Measurements from ENCODE around the gene GP5. TPM values are rescaled to one million over a fixed set of nuclear protein-coding genes. Genes with fewer than 3 reads are reported as not detected.
A peak's percentile ranks its signal among the peaks of the same experiment; 100 is the strongest.

The GP5 gene
- total RNA-seq, 1 donor from 2014 or later, result not detected

DNA sequence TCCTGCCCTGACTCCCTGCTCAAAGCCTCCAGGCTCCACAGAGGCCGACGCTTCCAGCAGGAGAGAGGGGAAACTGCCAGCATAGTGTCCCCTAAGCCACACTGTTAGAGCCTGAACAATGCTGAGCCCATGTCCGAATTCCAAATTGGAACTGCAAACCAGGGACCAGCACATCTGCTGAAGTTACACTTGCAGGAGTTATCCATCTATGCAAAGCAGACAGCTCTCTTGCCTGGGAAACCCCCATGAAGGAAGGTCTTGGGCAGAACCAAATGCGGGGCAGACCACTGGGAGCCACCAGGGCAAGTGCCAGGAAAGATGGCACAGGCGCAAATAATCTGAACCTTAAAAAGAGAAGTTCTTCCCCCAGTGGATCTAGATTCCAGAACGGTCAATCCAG lies 30.1 kb downstream of the GP5 start:
- Histone ChIP-seq H3K4me3 (no peak overlapping the region), H3K27me3 (ENCODE audit: low read depth) (peaks cover 57% of the 10 kb centered on the region), H3K9me3 (replicated peaks) (no peaks in the 10 kb centered on the region), H3K4me1 (peaks cover 17% of the 10 kb centered on the region), H3K27ac (replicated peaks) (no peak overlapping the region), H3K36me3 (no peaks in the 10 kb centered on the region)
- no peak for DNase-seq
- intact Hi-C loops (cut with micrococcal nuclease), result no loop called here
- TF ChIP-seq, protein P1, sequence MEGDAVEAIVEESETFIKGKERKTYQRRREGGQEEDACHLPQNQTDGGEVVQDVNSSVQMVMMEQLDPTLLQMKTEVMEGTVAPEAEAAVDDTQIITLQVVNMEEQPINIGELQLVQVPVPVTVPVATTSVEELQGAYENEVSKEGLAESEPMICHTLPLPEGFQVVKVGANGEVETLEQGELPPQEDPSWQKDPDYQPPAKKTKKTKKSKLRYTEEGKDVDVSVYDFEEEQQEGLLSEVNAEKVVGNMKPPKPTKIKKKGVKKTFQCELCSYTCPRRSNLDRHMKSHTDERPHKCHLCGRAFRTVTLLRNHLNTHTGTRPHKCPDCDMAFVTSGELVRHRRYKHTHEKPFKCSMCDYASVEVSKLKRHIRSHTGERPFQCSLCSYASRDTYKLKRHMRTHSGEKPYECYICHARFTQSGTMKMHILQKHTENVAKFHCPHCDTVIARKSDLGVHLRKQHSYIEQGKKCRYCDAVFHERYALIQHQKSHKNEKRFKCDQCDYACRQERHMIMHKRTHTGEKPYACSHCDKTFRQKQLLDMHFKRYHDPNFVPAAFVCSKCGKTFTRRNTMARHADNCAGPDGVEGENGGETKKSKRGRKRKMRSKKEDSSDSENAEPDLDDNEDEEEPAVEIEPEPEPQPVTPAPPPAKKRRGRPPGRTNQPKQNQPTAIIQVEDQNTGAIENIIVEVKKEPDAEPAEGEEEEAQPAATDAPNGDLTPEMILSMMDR (IDR thresholded peaks at IDR 0.05; ENCODE audit: borderline replicate concordance), result no peak

DNA sequence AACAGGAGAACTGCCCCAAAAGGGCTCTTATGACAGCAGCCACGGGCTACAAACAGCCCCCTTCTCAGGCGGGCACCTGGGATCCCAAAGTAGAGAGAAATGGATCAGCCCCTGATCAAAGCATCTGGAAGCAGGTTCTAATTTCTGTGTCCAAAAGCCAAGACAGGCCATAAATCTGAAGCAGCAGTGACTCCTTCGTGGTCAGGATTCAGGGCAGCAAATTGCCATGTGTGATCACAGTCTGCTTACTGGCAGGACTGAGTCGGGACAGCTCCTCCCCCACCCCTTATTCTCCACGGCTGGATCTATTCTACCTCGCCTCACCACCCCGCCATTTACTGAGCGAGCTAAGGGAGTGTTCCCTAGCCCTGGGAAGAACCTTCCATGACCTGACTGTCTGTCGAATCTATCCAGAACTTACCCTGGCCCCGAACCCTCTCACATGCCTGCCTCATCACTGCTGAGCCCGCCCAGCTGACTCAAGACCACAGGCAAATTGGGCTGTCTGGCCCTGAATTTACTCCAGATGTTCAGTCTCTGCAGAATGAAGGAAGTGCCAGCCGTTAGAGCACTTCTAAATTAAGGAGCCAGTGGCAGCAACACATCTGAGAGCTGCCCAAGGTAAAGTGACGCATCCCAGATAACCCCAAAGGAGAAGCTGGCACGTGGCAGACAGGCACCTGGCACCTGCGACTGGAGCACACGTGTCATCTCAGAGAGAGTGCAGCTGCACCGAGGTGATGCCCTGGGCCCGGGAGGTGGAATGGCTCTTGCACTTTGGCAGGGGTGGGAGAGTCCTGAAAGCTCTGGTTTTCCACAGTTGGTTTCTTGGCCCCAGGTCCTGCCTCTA lies 30.8 kb downstream of the GP5 start:
- Histone ChIP-seq H3K27me3 (ENCODE audit: low read depth) (peaks cover 54% of the 10 kb centered on the region), H3K9me3 (replicated peaks) (no peaks in the 10 kb centered on the region), H3K4me1 (peaks cover 17% of the 10 kb centered on the region), H3K4me3 (no peak overlapping the region), H3K27ac (replicated peaks) (no peak overlapping the region), H3K36me3 (no peaks in the 10 kb centered on the region)
- no peak for DNase-seq
- intact Hi-C loops (cut with micrococcal nuclease), result no loop called here
- TF ChIP-seq, protein P1 (IDR thresholded peaks at IDR 0.05; ENCODE audit: borderline replicate concordance), result no peak

DNA sequence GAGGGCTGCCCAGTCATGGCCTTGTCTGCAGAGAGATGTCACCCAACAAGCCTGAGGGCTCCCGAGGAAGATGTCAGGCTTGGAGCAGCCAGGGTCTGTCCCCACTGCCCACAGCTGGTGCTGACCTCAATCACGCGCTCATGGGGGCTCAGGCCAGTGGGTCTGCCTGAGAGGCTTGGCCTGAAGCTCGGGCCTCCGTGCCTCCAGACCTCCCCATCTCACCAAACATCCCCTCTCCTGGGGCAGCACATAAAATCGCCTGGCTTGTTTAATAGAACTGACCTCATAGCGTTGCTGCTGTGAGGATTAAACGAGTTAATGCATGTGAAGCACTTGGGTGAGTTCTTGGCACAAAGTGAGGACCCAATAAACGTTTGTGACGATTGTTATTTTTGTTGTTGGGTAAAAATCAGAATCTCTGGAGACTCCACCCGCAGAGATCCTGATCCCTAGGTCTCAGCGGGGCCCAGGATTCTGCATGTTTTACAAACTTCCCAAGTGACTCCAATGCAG lies 33.0 kb downstream of the GP5 start:
- Histone ChIP-seq H3K27ac (replicated peaks) (no peak overlapping the region), H3K4me3 (no peak overlapping the region), H3K9me3 (replicated peaks) (no peaks in the 10 kb centered on the region), H3K27me3 (ENCODE audit: low read depth) (peaks cover 40% of the 10 kb centered on the region), H3K4me1 (peaks cover 17% of the 10 kb centered on the region), H3K36me3 (no peaks in the 10 kb centered on the region)
- no peak for DNase-seq
- TF ChIP-seq, protein P1 (IDR thresholded peaks at IDR 0.05; ENCODE audit: borderline replicate concordance), result no peak
- intact Hi-C loops (cut with micrococcal nuclease), result no loop called here

DNA sequence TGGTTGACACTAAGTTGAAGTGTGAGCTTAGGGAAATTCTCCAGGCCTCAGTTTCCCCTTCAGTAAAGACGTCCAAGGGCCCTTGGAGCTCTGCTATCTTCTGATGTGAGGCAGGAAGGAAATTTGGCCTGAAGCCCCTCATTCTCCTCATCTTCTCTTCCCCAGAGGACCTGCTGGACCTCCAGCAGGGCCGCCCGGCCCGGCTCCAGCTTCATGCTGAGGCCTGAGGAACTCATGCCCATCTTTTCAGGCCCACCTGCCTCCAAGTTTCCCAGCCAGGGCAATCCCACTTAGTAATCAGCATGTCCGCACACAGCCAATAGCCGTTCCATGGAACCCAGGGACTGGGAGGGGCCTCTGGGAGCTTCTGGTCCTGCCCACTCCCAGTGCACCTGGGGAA lies 33.5 kb downstream of the GP5 start:
- H3K4me3 ChIP-seq, result no peak overlapping the region
- H3K27ac ChIP-seq (replicated peaks), result no peak overlapping the region
- TF ChIP-seq, protein P1 (IDR thresholded peaks at IDR 0.05; ENCODE audit: borderline replicate concordance), result no peak
- H3K27me3 ChIP-seq (ENCODE audit: low read depth), result peaks cover 39% of the 10 kb centered on the region
- no peak for DNase-seq
- H3K4me1 ChIP-seq, result peaks cover 17% of the 10 kb centered on the region
- H3K9me3 ChIP-seq (replicated peaks), result no peaks in the 10 kb centered on the region
- intact Hi-C loops (cut with micrococcal nuclease), result no loop called here
- H3K36me3 ChIP-seq, result no peaks in the 10 kb centered on the region

DNA sequence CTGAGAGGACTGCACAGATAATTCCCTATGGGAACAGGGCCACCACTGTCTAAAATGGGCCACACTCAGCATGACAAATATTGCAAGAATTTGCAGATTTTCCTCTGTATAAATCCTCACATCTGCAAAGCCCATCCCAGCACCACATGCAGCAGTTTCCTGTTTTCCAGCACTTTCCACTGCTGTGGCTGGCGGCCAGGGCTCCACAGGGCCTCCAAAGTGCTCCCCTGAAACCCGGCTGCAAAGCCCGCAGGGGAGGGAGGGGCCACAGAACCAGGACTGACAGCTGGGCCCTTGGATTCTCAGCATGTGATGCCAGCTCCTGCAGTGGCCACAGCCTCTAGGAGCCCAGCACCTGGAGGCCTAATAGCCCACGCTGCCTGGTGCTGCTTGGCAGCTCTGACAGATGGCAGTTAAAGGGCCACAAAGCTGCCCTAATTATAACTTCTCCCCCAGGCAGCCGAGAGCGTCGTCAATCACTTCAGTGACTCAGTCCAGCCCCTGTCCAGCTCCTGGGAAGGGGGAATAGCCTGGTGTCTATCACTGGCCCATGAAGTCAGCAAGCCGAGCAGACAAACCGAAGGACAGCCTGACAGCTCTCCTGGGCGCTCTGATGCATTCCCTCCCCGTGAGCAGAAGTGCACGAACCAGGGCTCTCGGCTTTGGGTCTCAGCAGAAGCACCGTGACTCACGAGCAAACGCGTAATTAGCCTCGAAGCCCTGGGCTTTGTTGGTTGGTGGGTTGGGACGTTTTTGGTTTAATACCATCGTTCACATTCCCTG lies 34.2 kb downstream of the GP5 start:
- TF ChIP-seq, protein P1 (IDR thresholded peaks at IDR 0.05; ENCODE audit: borderline replicate concordance), result no peak
- H3K27me3 ChIP-seq (ENCODE audit: low read depth), result peaks cover 39% of the 10 kb centered on the region
- peaks cover 16% of the 10 kb centered on the region for H3K4me1 ChIP-seq
- no peak overlapping the region for H3K27ac ChIP-seq (replicated peaks)
- no peak overlapping the region for H3K4me3 ChIP-seq
- intact Hi-C loops (cut with micrococcal nuclease), result no loop called here
- no peaks in the 10 kb centered on the region for H3K36me3 ChIP-seq
- no peaks in the 10 kb centered on the region for H3K9me3 ChIP-seq (replicated peaks)
- DNase-seq, result peak; percentile 24
